Nephron progenitor cell (in vitro differentiated cells): Measurements from ENCODE around the gene ASAP2.
A peak's percentile ranks its signal among the peaks of the same experiment; 100 is the strongest.

Experiments used
- DNase-seq: peaks from one replicate; pipeline ENCODE4 v3.0.0; 2021
- H3K27ac Mint-ChIP-seq: 2 replicates; pipeline ENCODE4 v1.8.0; 2021; ENCODE audit warnings: mild to moderate bottlenecking, moderate library complexity, mixed read lengths
- H3K27me3 Mint-ChIP-seq: 2 replicates; pipeline ENCODE4 v1.8.0; 2021; ENCODE audit warnings: mild to moderate bottlenecking, low read depth, mixed read lengths; ENCODE audit not compliant: poor library complexity
- H3K36me3 Mint-ChIP-seq: 2 replicates; pipeline ENCODE4 v1.8.0; 2021; ENCODE audit warnings: low read depth, mixed read lengths
- H3K4me1 Mint-ChIP-seq: 2 replicates; pipeline ENCODE4 v1.8.0; 2021; ENCODE audit warnings: mixed read lengths
- H3K4me3 Mint-ChIP-seq: 2 replicates; pipeline ENCODE4 v1.8.0; 2021; ENCODE audit warnings: mild to moderate bottlenecking, moderate library complexity, mixed read lengths
- H3K9me3 Mint-ChIP-seq: 2 replicates; pipeline ENCODE4 v1.8.0; 2021; ENCODE audit warnings: mild to moderate bottlenecking, moderate library complexity, mixed read lengths
- TF ChIP-seq, protein P1 (sequence below): fragments of 200-600 bp; sonication (generic); IDR thresholded peaks from 2 replicates; pipeline ENCODE4 v1.5.0; 2021; ENCODE audit warnings: antibody characterized with exemption

The ASAP2 gene

DNA sequence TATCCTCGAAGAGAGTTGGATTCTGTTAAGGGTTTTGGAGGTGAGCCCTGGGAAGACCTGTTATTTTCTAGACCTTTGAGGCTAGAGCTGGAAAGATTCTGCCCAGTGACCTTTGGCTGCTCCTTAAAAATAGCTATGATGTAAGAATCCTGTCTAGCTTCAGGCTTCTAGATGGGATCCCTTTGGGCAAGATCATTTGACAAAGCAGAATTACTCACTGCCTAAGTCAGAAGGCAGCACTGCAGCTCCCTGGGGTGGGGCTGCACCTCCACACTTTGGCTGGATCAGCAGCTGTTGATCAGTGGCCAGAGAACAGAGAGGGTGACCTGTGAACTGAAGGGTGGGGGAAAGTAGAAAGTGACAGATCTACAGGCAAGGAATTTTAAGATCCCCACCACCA lies 103.8 kb downstream of the ASAP2 start:
- Mint-ChIP-seq H3K9me3 (no peaks in the 10 kb centered on the region), H3K36me3 (peaks cover 17% of the 10 kb centered on the region), H3K27ac (no peak overlapping the region), H3K4me1 (peaks cover 21% of the 10 kb centered on the region), H3K4me3 (no peak overlapping the region), H3K27me3 (no peaks in the 10 kb centered on the region)
- TF ChIP-seq, protein P1, sequence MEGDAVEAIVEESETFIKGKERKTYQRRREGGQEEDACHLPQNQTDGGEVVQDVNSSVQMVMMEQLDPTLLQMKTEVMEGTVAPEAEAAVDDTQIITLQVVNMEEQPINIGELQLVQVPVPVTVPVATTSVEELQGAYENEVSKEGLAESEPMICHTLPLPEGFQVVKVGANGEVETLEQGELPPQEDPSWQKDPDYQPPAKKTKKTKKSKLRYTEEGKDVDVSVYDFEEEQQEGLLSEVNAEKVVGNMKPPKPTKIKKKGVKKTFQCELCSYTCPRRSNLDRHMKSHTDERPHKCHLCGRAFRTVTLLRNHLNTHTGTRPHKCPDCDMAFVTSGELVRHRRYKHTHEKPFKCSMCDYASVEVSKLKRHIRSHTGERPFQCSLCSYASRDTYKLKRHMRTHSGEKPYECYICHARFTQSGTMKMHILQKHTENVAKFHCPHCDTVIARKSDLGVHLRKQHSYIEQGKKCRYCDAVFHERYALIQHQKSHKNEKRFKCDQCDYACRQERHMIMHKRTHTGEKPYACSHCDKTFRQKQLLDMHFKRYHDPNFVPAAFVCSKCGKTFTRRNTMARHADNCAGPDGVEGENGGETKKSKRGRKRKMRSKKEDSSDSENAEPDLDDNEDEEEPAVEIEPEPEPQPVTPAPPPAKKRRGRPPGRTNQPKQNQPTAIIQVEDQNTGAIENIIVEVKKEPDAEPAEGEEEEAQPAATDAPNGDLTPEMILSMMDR, result no peak
- DNase-seq, result no peak

DNA sequence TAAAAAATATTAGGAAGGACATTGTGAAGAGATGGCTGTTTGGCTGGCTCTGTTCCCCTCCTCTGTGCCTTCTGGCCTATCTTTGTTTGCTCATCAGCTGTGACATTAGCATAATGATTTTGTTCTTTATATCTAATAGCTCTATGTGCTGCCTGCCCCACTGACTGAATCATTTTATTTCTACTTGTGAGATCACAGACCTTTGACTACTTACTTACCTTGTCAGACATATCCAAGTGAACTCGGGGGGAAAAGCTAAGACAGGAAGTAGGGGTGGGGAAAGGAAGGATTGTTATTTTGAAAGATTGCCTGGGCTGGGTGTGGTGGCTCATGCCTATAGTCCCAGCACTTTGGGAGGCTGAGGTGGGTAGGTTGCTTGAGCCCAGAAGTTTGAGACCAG lies 104.2 kb downstream of the ASAP2 start:
- H3K9me3 Mint-ChIP-seq, result no peaks in the 10 kb centered on the region

DNA sequence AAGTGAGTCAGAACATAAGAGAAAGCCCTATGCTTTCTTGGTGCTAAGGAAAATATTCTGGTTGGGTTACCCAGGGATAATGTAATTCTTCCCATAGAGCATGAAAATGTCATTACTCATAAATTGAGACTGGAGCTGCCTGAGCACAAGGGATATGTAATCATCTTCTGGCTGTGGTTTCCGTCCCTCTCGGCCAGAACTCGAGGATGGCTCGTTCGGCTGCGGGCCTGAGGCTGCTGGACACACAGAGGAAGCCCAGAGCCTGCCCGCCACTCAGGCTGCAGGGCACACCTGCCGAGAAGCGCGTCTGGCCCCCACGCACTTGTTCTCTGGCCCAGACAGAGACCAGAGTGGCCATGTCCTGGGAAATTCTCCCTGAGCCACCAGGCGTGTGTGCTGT lies 104.9 kb downstream of the ASAP2 start:
- Mint-ChIP-seq H3K9me3 (no peaks in the 10 kb centered on the region), H3K4me1 (peaks cover 22% of the 10 kb centered on the region), H3K27ac (no peak overlapping the region), H3K4me3 (no peak overlapping the region), H3K36me3 (peaks cover 17% of the 10 kb centered on the region), H3K27me3 (no peaks in the 10 kb centered on the region)
- TF ChIP-seq, protein P1, result no peak
- no peak for DNase-seq

More for the DNA sequence above, 104.2 kb downstream of the ASAP2 start:
- Mint-ChIP-seq H3K36me3 (peaks cover 17% of the 10 kb centered on the region), H3K27ac (no peak overlapping the region), H3K4me1 (peaks cover 22% of the 10 kb centered on the region), H3K27me3 (no peaks in the 10 kb centered on the region), H3K4me3 (no peak overlapping the region)
- no peak for DNase-seq
- TF ChIP-seq, protein P1, result no peak

DNA sequence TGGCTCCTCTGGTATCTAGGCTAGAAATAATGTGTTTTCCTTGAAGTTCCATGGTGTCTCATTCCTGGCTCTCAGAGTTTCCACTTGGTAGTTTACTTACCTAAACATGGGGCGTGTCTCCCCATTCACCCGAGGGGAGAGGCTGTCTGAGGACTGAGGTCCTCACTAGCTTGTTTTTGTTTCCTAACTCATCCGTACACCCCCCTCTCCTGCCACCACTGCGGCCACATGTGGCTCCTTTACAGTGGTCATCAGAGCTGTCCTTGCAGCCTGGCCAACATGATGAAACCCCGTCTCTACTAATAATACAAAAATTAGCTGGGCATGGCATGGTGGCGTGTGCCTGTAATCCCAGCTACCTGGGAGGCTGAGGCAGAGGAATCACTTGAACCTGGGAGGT lies 106.0 kb downstream of the ASAP2 start:
- DNase-seq, result no peak
- Mint-ChIP-seq H3K4me1 (peaks cover 22% of the 10 kb centered on the region), H3K27me3 (no peaks in the 10 kb centered on the region), H3K36me3 (peaks cover 17% of the 10 kb centered on the region), H3K4me3 (no peak overlapping the region), H3K27ac (peak overlapping the region; percentile 4), H3K9me3 (no peaks in the 10 kb centered on the region)
- TF ChIP-seq, protein P1, result no peak

DNA sequence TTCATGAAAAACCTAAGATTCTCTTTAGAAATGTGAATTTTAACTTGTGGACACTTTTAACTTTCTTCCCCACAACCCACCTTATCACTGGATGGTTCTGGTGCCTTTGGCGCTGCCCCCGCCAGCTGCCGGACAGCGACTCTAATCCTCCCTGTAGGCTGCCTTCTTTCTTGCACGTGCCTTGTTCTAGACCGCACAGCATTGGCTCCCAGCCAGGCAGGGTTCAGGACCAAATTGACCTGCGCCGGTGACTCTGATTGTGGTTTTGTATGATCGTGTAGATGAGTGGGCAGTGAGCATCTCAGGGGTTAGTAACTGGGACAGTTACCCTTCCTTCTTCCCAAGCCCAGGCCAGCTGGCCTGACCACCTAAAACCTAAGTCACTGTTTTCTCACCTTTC lies 106.8 kb downstream of the ASAP2 start:
- Mint-ChIP-seq H3K27ac (peak overlapping the region; percentile 31), H3K4me1 (peaks cover 22% of the 10 kb centered on the region)

DNA sequence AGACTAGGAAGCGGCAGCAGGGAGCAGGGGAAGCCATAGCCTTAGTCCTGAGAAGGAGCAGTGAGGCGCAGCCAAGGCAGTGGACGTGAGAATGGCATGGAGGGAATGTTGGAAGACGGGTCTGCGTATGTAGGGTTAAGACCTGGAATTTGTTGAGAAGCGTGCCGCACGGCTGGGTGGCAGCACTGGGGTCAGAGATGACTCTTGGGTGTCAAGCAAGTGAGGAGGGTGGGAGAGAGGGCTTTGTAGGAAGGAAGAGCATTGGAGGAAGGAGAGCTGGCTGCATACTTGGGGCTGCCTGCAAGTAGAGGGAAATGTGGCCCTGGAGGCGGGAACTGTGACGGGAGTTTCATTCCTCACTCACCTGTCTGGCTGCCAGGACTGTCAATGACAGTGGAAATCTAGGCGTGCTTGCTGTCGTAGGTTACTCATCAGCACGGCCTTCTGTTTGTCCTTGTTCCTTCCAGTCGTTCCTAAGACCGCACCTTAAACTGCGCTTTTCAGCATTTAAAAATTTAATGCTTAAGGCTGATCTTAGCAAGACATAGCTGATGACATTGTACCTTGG lies 108.8 kb downstream of the ASAP2 start:
- H3K9me3 Mint-ChIP-seq, result no peaks in the 10 kb centered on the region
- DNase-seq, result peak; percentile 19
- no peaks in the 10 kb centered on the region for H3K27me3 Mint-ChIP-seq
- no peak overlapping the region for H3K4me3 Mint-ChIP-seq
- H3K27ac Mint-ChIP-seq, result peak overlapping the region; percentile 11
- H3K4me1 Mint-ChIP-seq, result peaks cover 15% of the 10 kb centered on the region
- TF ChIP-seq, protein P1, result no peak
- peaks cover 19% of the 10 kb centered on the region for H3K36me3 Mint-ChIP-seq

More for the DNA sequence above, 106.8 kb downstream of the ASAP2 start:
- Mint-ChIP-seq H3K27me3 (no peaks in the 10 kb centered on the region), H3K9me3 (no peaks in the 10 kb centered on the region), H3K4me3 (no peak overlapping the region), H3K36me3 (peaks cover 17% of the 10 kb centered on the region)
- DNase-seq, result no peak
- TF ChIP-seq, protein P1, result no peak
